ENCODE results near the gene ZNF610. TPM values are rescaled to one million over a fixed set of nuclear protein-coding genes. Genes with fewer than 3 reads are reported as not detected.

Gene ZNF610
- total and polyA plus RNA-seq, 2 of the 13 experiments (the other 11 are each of a cell fraction or from before 2014, with no cell fraction given) = 0.32 to 0.69 TPM

- peak; percentile 44 for TF ChIP-seq ASH2L (IDR thresholded peaks at IDR 0.05; ENCODE audit: insufficient read length, low read depth, low read length)
- TF ChIP-seq ZGPAT (CRISPR knock-in tag; IDR thresholded peaks at IDR 0.05) = peak; percentile 61
- 0 out of 2 replicates have a peak, but pooled peaks have one; percentile 18 for TF ChIP-seq NCOA2 (CRISPR knock-in tag; IDR thresholded peaks at IDR 0.05)
- peak; percentile 37 for TF ChIP-seq XRCC5 (optimal IDR thresholded peaks at IDR 0.05; ENCODE audit: low read length)
- TF ChIP-seq TCF7L2 (IDR thresholded peaks at IDR 0.05; ENCODE audit: low read depth, low read length) = no peak
These were observed 61.5 kb downstream of the ZNF610 start, which contains the start of gene ZNF528 (continued) for GRCh38 chr19:52397310-52398080.

- ChIA-PET POLR2A (interaction anchor here (0.6 to 0.8 kb wide), 3 partner anchors 124 to 209 kb away, joined by 3 to 4 read pairs (median 3); partner anchors contain the start of gene PPP2R1A), CTCF (ENCODE audit: low intra/inter-chr PET ratio, low total read pairs) (no interaction called here)
- Histone ChIP-seq H3K4me3 (replicated peaks in 1 of 3; ENCODE audit: insufficient read depth in 1 of 3, low read depth in 2 of 3, low read length in 3 of 3) (peak overlapping the region; percentile 87 to 89 (median 89)), H3K27me3 (ENCODE audit: control insufficient read depth in 1 of 2, insufficient read depth in 2 of 2, low read length in 2 of 2) (no peaks in the 10 kb centered on the region; a peak in 1 of 5 replicates), H4K20me1 (ENCODE audit: insufficient read depth, low read length) (no peaks in the 10 kb centered on the region), H3K4me1 (ENCODE audit: insufficient read depth, low read length) (peaks cover 9% of the 10 kb centered on the region; the same call in 1 of the 2 replicates), H3K36me3 (replicated peaks in 1 of 2; ENCODE audit: control insufficient read depth in 1 of 2, insufficient read depth in 2 of 2, low read length in 2 of 2) (peaks cover 3 to 8% of the 10 kb centered on the region in 2 experiments; a peak in 3 of 5 replicates), H2AFZ (ENCODE audit: low read length) (peak overlapping the region; percentile 81), H3K27ac (ENCODE audit: extremely low read length, insufficient read depth, low read length) (peak overlapping the region; percentile 56), H3K9ac (ENCODE audit: insufficient read depth, low read depth, low read length) (peak overlapping the region; percentile 89), H3K9me3 (ENCODE audit: low read length) (peaks cover 67% of the 10 kb centered on the region), H3K79me2 (ENCODE audit: insufficient read depth, low read length) (no peaks in the 10 kb centered on the region), H3K4me2 (ENCODE audit: low read depth, low read length) (peak overlapping the region; percentile 87)
- ATAC-seq (peak; percentile 68), DNase-seq (ENCODE audit: low spot score) (peak; percentile 6), FAIRE-seq (no peak)
- BruUV-seq (replicated peaks) = TSS peak; percentile 82
- in situ Hi-C loops (cut with HindIII; ENCODE audit: extremely low pct_ligation_motif_present, low pct_unique_long_range_greater_than_20kb) (no loop called here), intact Hi-C loops (cut with micrococcal nuclease; ENCODE audit: unreplicated experiment) (no loop called here)
- 12% methylated on average over 14 of the region's 14 CpGs for WGBS (ENCODE audit: low lambda C conversion rate)
- TF ChIP-seq ZNF230 (CRISPR knock-in tag; IDR thresholded peaks at IDR 0.05) (0 out of 2 replicates have a peak, but pooled peaks have one; percentile 30), GABPA (IDR thresholded peaks at IDR 0.05; ENCODE audit: low read depth, low read length) (0 out of 2 replicates have a peak, but pooled peaks have one; percentile 4), GABPA (CRISPR knock-in tag; IDR thresholded peaks at IDR 0.05; ENCODE audit: low read depth) (no peak), NRL (CRISPR knock-in tag; IDR thresholded peaks at IDR 0.05; ENCODE audit: borderline replicate concordance) (0 out of 2 replicates have a peak, but pooled peaks have one; percentile 34), ZNF337 (CRISPR knock-in tag; IDR thresholded peaks at IDR 0.05; ENCODE audit: borderline replicate concordance, low read depth) (no peak), ZBTB40 (IDR thresholded peaks at IDR 0.05) (no peak), ZBTB40 (CRISPR knock-in tag; IDR thresholded peaks at IDR 0.05) (0 out of 2 replicates have a peak, but pooled peaks have one; percentile 30)
These were observed 62.0 kb downstream of the ZNF610 start for GRCh38 chr19:52398081-52398441.

Measured in HepG2 (cell line).